Spleen (tissue), 11 donors: ENCODE results near the gene RHBDL1. TPM values are rescaled to one million over a fixed set of nuclear protein-coding genes. Genes with fewer than 3 reads are reported as not detected.
A peak's percentile ranks its signal among the peaks of the same experiment; 100 is the strongest.

Experiments used
- DNase-seq: peaks from one replicate; pipeline ENCODE4 v3.0.0-alpha.2; 2020
- H3K27ac ChIP-seq, 8 donors: fragments of 200-600 bp; sonication (generic) in 7 of 8; 1 replicate in 4 of 8; 2 replicates in 4 of 8; pipeline versions ENCODE4 v1.5.0 to v1.8.0; 2016 to 2021; ENCODE audit warnings: inconsistent platforms in 4 of 8, mild to moderate bottlenecking in 4 of 8, moderate library complexity in 1 of 8
- H3K27me3 ChIP-seq, 7 donors: fragments of 200-600 bp; sonication (generic) in 6 of 7; replicated peaks in 1 of 7; 1 replicate in 4 of 7; 2 replicates in 3 of 7; pipeline versions ENCODE4 v1.5.0 to v1.8.0; 2016 to 2021; ENCODE audit warnings: inconsistent platforms in 3 of 7, mild to moderate bottlenecking in 1 of 7
- H3K36me3 ChIP-seq, 6 donors: fragments of 200-600 bp; sonication (generic) in 5 of 6; 1 replicate in 4 of 6; 2 replicates in 2 of 6; pipeline versions ENCODE4 v1.5.0 to v1.8.0; 2016 to 2021; ENCODE audit warnings: inconsistent platforms in 2 of 6
- H3K4me1 ChIP-seq, 6 donors: fragments of 200-600 bp; sonication (generic) in 5 of 6; 1 replicate in 3 of 6; 2 replicates in 3 of 6; pipeline versions ENCODE4 v1.5.0 to v1.8.0; 2016 to 2021; ENCODE audit warnings: inconsistent platforms in 3 of 6
- H3K4me3 ChIP-seq, 8 donors: fragments of 200-600 bp; sonication (generic) in 7 of 8; 1 replicate in 4 of 8; 2 replicates in 4 of 8; pipeline versions ENCODE4 v1.5.0 to v1.8.0; 2016 to 2021; ENCODE audit warnings: inconsistent platforms in 4 of 8, mild to moderate bottlenecking in 4 of 8, moderate library complexity in 2 of 8
- H3K9me3 ChIP-seq, 8 donors: fragments of 200-600 bp; sonication (generic) in 7 of 8; 1 replicate in 4 of 8; 2 replicates in 4 of 8; pipeline versions ENCODE4 v1.5.0 to v1.8.0; 2016 to 2021; ENCODE audit warnings: inconsistent platforms in 4 of 8
- POLR2A ChIP-seq, 3 donors: fragments of 450-650 bp; IDR thresholded peaks; one replicate each; pipeline ENCODE4 v1.5.1; 2017; ENCODE audit warnings: antibody characterized with exemption in 3 of 3, mild to moderate bottlenecking in 1 of 3
- POLR2AphosphoS5 ChIP-seq, 3 donors: sonication (generic); formaldehyde crosslinking; IDR thresholded peaks; one replicate each; pipeline ENCODE4 v1.5.1; 2017; ENCODE audit warnings: antibody characterized with exemption in 3 of 3
- WGBS, 5 donors: extraction: QIAGEN DNeasy Blood & Tissue Kit in 3 of 5; methylation state at CpG; one replicate each; pipeline versions ENCODE4 v1.1.5 to v1.1.7; 2013 to 2018; 5-methylcytosine and 5-hydroxymethylcytosine counted together
- intact Hi-C: fragments of 100-400 bp; cut with DNase I; formaldehyde crosslinking; loops from one replicate; pipeline ENCODE4 v1.15.0; 2023; ENCODE audit warnings: low total_unique reads
- polyA plus RNA-seq, 3 donors: library from polyadenylated mRNA; stranded (reverse); fragments of 200-250 nt; gene quantifications; one replicate each; pipeline ENCODE4 v1.2.1, GENCODE V29; 2013
- total RNA-seq, 7 donors: library from RNA; depleted of rRNA in 3 of 7; stranded (reverse); fragments of >200 nt in 3 of 7; fragmentation: NEBNext Ultra II Directional in 4 of 7; extraction: Animal tissue kit (Norgen Biotek cat#: 25700) in 4 of 7; gene quantifications; one replicate each; pipeline versions ENCODE4 v1.1.0 to v1.2.1, GENCODE V29; 2016 to 2021
- TF ChIP-seq, protein P1 (sequence below), 11 experiments: fragments of 200-600 bp in 7 of 11; fragments of 450-650 bp in 4 of 11; sonication (generic) in 4 of 11; IDR thresholded peaks in 8 of 11; conservative IDR thresholded peaks in 3 of 11; 1 replicate in 7 of 11; 2 replicates in 4 of 11; pipeline versions ENCODE4 v1.4.0 to v1.8.0; 2016 to 2021; ENCODE audit warnings: antibody characterized with exemption in 11 of 11, inconsistent platforms in 4 of 11, mild to moderate bottlenecking in 1 of 11
- donor health status: healthy with polysubstance abuse.
- donor health status: DM: no; HTN: no; CAD: no; lungs with moderate emphysema.
- donor health status: DM: no; HTN: no; CAD: no.
- donor health status: Bipolar disorder and iron deficiency.
- donor health status: healthy.
- donor health status: DM: no; HTN: no; CAD: no.
- donor health status: DM: yes; HTN: yes; CAD: no.

The RHBDL1 gene
- total and polyA plus RNA-seq, 10 donors: 0.37 to 2.0 (median 0.65) TPM

DNA sequence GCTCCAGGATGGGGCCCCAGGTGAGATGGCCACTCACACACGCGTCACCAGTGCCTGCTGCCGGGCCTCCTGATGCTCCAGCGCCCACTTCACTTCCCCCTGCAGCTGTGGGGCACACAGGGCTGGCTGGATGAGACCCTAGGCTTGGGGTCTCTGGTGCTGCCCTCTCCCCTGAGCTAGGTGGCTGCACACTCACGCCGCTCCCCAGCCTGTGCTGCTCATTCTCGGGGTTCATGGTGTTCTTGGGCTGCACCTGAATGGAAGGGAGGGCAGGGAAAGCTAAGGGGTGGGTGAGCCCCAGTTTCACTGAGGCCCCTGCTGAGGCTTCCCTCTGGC, 49.5 kb downstream of the RHBDL1 start:
- 32 to 81% (median 72%) methylated on average over 2 to 7 of the region's 7 CpGs for WGBS, 5 donors
- H3K27ac ChIP-seq: no peak overlapping the region
- no peaks in the 10 kb centered on the region for H3K9me3 ChIP-seq
- no peak overlapping the region for H3K4me3 ChIP-seq
- TF ChIP-seq, protein P1, sequence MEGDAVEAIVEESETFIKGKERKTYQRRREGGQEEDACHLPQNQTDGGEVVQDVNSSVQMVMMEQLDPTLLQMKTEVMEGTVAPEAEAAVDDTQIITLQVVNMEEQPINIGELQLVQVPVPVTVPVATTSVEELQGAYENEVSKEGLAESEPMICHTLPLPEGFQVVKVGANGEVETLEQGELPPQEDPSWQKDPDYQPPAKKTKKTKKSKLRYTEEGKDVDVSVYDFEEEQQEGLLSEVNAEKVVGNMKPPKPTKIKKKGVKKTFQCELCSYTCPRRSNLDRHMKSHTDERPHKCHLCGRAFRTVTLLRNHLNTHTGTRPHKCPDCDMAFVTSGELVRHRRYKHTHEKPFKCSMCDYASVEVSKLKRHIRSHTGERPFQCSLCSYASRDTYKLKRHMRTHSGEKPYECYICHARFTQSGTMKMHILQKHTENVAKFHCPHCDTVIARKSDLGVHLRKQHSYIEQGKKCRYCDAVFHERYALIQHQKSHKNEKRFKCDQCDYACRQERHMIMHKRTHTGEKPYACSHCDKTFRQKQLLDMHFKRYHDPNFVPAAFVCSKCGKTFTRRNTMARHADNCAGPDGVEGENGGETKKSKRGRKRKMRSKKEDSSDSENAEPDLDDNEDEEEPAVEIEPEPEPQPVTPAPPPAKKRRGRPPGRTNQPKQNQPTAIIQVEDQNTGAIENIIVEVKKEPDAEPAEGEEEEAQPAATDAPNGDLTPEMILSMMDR (IDR thresholded peaks at IDR 0.05 in 8 of 11, conservative IDR thresholded peaks at IDR 0.05 in 3 of 11): no peak
- TF ChIP-seq POLR2A (IDR thresholded peaks at IDR 0.05) (no peak), POLR2AphosphoS5 (IDR thresholded peaks at IDR 0.05) (no peak)
- H3K36me3 ChIP-seq: peaks cover 0 to 22% (median 0%) of the 10 kb centered on the region in 6 donors
- DNase-seq: no peak
- intact Hi-C loops: no loop called here
- H3K4me1 ChIP-seq: peaks cover 17 to 79% (median 59%) of the 10 kb centered on the region in 6 donors
- peaks cover 0 to 42% (median 18%) of the 10 kb centered on the region in 7 donors for H3K27me3 ChIP-seq

DNA sequence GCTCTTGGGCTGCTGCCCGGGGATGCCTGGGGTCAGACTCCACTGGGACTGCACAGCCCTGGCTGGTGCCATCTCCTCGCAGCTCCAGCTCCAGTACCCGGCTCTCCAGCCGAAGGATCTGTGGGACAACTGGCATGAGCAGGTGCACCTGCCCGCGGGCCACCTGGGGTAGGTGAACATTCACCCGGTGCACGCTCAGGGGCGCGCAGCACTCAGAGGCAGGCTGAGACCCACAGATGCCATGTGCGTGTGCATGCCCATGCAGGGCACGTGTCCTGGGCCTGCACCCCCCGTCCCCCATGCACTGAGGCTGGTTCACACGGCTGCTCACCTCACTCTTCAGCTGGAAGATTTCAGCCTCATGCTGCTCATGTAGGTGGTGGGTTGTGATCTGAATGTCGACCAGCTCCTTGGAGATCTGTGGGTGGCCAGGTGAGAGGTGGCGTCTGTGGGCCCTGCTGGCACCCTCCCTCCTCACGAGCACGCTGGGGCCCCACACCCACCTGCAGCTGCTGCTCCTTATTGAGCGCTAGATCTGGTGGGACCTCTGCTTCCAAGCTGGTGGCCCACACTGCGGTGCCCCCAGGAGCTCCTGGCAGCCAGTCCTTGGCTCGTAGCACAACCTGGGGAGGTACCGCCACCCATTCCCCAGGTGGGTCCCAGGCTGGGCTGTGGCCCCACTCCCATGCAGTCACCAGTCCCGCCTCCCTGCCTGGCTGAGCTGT, 50.2 kb downstream of the RHBDL1 start:
- 75 to 100% (median 81%) methylated on average over 1 to 23 of the region's 23 CpGs for WGBS, 5 donors
- intact Hi-C loops: no loop called here
- Histone ChIP-seq H3K27me3 (peaks cover 0 to 42% (median 18%) of the 10 kb centered on the region in 7 donors), H3K4me1 (peaks cover 14 to 73% (median 53%) of the 10 kb centered on the region in 6 donors), H3K9me3 (no peaks in the 10 kb centered on the region), H3K4me3 (peak overlapping the region in 1 of 8 donors; percentile 83), H3K27ac (peak overlapping the region in 2 of 8 donors; percentile 86 to 90), H3K36me3 (peaks cover 0 to 28% (median 0%) of the 10 kb centered on the region in 6 donors)
- TF ChIP-seq POLR2AphosphoS5 (IDR thresholded peaks at IDR 0.05): peak in 2 of 3 donors; percentile 27 to 32
- TF ChIP-seq POLR2A (IDR thresholded peaks at IDR 0.05): no peak
- TF ChIP-seq, protein P1 (IDR thresholded peaks at IDR 0.05 in 8 of 11, conservative IDR thresholded peaks at IDR 0.05 in 3 of 11): no peak
- peak; percentile 76 for DNase-seq

DNA sequence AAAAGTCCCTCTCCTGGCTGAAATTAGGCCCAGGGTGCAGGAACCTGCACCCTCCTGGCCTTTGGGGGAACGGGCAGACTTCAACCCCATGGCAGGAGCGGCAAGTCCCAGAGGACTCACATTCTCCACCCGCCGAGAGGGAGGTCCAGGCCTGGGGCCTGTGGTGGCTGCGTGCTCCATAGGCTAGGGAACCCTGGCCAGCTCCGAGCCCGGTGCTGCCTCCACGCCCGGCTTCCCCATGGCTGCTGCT, 50.6 kb downstream of the RHBDL1 start:
- intact Hi-C loops: no loop called here
- TF ChIP-seq POLR2A (IDR thresholded peaks at IDR 0.05): no peak
- TF ChIP-seq, protein P1 (IDR thresholded peaks at IDR 0.05 in 8 of 11, conservative IDR thresholded peaks at IDR 0.05 in 3 of 11): no peak
- 20 to 60% (median 31%) methylated on average over 2 to 9 of the region's 9 CpGs for WGBS, 5 donors
- H3K27me3 ChIP-seq: peaks cover 0 to 42% (median 18%) of the 10 kb centered on the region in 7 donors
- peak overlapping the region in 4 of 8 donors; percentile 73 to 90 (median 82) for H3K27ac ChIP-seq
- H3K9me3 ChIP-seq: no peaks in the 10 kb centered on the region
- peak overlapping the region in 6 of 8 donors; percentile 30 to 83 (median 57) for H3K4me3 ChIP-seq
- peaks cover 14 to 68% (median 50%) of the 10 kb centered on the region in 6 donors for H3K4me1 ChIP-seq
- peaks cover 0 to 33% (median under 1%) of the 10 kb centered on the region in 6 donors for H3K36me3 ChIP-seq
- no peak for DNase-seq

GRCh38 chr16:726438-727290, 51.2 kb downstream of the RHBDL1 start, which contains the start of the genes CCDC78 and HAGHL:
Gene CCDC78 (minus strand): TSS chr16:726443. CDS start chr16:726367, 76 bp downstream.
Gene HAGHL (plus strand): TSS chr16:727106. CDS start chr16:727510, 404 bp downstream.
- peak within 1 kb of the TSS; percentile 9 to 90 (median 70) for H3K27ac ChIP-seq
- H3K36me3 ChIP-seq: peaks cover 0 to 39% (median 4%) of the 10 kb centered on the region in 6 donors
- peaks cover 11 to 63% (median 46%) of the 10 kb centered on the region in 6 donors for H3K4me1 ChIP-seq
- H3K27me3 ChIP-seq: peaks cover 0 to 42% (median 18%) of the 10 kb centered on the region in 7 donors
- TF ChIP-seq POLR2AphosphoS5 (IDR thresholded peaks at IDR 0.05): peak in 2 of 3 donors; percentile 39 to 56
- no peak for TF ChIP-seq POLR2A (IDR thresholded peaks at IDR 0.05)
- WGBS, 5 donors: 0 to 6% (median 2%) methylated on average over 13 to 88 of the region's 88 CpGs
- peak within 1 kb of the TSS; percentile 49 to 83 (median 60) for H3K4me3 ChIP-seq
- no peaks in the 10 kb centered on the region for H3K9me3 ChIP-seq
- intact Hi-C loops: no loop called here
- DNase-seq: peak; percentile 93
